DMS53 treated with DMSO at 0.1 percent for 48 hours (cell line): ENCODE measurements around the gene CNTNAP2.

Experiments
- DNase-seq: peaks from one replicate; lab custom pipeline; 2025; ENCODE audit not compliant: unreplicated experiment; lab: John Stamatoyannopoulos, UW

The CNTNAP2 gene

DNA sequence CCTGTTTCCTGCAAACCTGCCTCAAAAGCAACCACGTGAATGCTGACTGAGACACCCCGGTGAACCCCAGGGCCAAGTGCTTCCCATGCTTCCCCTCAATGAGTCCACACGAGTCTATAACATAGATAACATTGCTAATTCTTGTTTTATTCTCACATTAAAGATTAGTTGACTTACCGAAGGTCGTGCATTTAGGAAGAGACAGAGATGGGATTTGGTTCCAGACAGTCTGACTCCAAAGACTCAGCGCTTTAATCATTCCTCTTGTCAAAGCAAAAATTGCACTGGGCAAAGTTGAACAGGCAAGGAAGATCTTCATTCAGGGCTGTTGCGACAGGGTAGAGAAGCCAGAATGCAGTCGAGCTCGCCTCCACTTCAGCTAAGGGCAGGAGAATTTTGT, 2038.4 kb downstream of the CNTNAP2 start:
- DNase-seq: no peak

- DNase-seq: no peak
Observed at GRCh38 chr7:148155826-148156225, 2039.2 kb downstream of the CNTNAP2 start.

- DNase-seq: no peak
Observed at GRCh38 chr7:148156233-148156632, 2039.6 kb downstream of the CNTNAP2 start.

- DNase-seq: no peak
Observed at GRCh38 chr7:148159331-148159730, 2042.7 kb downstream of the CNTNAP2 start.

- DNase-seq: no peak
Observed at GRCh38 chr7:148161776-148162175, 2045.2 kb downstream of the CNTNAP2 start.

GRCh38 chr7:148162808-148163207, 2046.2 kb downstream of the CNTNAP2 start:
- no peak for DNase-seq

GRCh38 chr7:148163246-148163645, 2046.6 kb downstream of the CNTNAP2 start:
- no peak for DNase-seq

DNA sequence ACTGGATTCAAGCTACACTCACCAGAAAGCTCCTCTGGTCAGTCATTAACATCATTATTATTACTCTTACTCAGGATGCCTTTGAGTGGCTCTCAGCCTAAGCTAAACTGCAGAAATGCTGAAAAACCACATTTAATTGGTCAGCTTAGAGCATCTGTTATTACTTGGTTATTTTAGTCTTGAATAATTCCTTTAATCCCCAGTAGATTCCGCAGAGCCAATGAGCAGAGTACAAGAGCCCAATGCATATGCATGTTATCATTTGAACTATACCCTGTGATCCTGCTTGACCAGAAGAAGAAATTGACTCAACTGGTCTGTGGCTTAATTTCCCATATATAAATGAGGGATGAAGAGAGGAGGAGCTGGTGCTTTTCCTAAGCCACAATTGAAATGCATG, 2056.3 kb downstream of the CNTNAP2 start:
- no peak for DNase-seq

DNA sequence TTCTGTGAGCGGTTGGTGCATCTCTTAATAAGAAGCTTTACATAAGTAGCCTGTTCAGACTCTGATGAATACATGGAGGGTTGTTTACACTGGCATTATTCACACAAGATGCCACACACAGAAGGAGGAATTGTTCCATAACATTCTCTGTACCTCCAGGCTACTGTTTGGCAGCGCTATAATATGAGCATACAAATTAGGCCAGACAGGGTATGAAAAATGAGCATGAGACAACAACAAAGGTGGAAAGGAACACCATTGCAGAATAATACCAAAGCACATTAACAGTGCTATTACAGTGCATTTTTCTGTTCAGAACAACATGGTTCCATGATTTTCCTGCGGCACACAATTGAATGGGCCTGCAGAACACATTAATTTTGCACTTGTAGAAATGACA, 2056.8 kb downstream of the CNTNAP2 start:
- DNase-seq: no peak

DNA sequence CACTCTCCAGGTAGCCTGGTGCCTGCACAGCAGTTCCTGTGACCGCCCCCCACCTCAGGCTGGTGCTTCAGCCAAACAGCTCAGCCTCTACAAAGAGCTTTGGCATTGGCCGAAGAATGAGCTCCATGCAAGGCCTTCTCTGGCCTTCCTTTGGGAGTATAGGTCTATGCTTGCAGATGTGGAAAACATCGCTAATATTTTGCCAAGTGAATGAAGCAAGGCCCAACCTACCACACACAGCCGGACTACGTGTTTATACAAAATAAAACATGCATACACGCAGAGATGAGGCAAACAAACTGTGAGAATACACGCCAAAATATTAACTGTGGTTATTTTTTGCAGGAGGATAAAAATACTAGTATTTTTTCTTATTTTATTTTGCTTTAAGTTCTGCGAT, 2057.8 kb downstream of the CNTNAP2 start:
- no peak for DNase-seq

GRCh38 chr7:148175512-148175911, 2058.9 kb downstream of the CNTNAP2 start:
- DNase-seq: no peak

- DNase-seq: no peak
Observed at GRCh38 chr7:148177972-148178371, 2061.4 kb downstream of the CNTNAP2 start.

DNA sequence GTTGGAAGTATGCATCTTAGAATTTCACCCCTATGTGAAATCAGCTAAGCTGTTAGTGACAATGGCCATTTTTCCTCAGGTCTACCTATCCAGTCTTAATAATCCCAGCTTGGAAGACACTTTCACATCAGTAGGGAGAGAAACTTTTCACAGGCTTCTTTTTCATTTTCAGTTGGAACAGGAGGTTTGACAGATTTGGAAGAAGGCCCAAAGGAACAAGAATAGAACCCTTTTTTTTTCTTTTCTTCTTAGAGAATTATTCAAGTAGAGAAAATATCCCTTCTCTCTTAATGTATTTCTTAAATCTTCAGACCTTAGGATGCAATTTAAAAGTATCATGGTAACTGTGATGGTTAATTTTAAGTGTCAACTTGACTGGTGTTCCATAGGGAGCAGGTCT, 2063.5 kb downstream of the CNTNAP2 start:
- DNase-seq: no peak

DNA sequence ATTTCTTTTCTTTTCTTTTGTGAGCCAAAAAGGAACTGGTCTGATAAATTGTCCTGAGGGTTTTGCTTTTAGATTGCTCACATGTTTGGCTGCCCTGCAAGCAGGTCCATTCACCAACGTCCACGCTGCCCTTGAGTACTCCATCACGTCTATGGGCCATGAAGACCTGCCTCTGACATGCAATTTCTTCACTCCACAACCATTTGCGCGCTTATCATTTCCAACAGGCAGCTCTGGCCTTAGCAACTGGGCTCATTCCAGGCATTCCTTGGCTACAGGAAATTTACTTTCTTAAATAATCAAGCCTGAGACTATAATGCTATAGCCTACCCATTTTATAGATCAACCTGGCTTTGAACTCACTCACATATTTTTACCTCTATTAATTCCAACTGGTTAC, 2065.7 kb downstream of the CNTNAP2 start:
- DNase-seq: no peak

DNA sequence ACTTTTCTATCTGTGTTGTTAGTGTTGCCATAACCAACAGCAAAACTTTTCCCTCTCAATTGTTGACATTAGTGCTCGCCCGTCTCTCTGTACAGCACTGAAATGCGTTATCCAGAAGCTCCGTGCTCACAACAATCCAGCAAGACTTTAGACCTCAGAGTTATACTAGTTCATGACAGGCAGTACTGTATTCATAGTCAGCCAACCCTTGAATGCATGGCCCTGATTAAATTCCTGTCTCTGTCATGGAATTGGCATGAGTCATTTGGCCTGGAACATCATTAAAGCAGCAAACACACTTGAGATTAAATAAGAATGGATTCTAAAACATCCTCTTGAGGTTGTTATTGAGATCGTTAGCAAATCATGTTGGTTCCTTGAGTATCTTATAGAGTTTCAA, 2068.4 kb downstream of the CNTNAP2 start:
- DNase-seq: no peak

DNA sequence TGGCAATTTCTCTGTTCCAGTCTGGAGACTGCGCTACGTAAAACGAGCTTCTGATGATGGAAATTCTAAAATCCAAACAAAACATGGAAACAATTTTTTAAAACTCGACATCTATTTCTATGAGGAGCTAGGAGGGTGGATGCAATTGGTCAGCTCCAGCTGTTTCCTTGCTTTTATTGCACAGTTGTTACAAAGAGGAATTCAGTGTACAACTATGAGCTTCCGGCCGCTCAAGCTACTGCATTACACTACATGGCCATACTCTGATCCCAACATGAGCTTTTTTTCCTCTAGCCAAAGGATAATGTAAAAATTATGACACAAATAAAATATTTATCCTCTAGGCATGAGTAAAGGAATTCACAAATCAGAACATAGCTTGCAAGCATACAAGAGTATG, 2070.9 kb downstream of the CNTNAP2 start:
- no peak for DNase-seq

GRCh38 chr7:148191391-148192065, 2074.9 kb downstream of the CNTNAP2 start:
- DNase-seq: peak; percentile 80

GRCh38 chr7:148192491-148192890, 2075.9 kb downstream of the CNTNAP2 start:
- DNase-seq: no peak

DNA sequence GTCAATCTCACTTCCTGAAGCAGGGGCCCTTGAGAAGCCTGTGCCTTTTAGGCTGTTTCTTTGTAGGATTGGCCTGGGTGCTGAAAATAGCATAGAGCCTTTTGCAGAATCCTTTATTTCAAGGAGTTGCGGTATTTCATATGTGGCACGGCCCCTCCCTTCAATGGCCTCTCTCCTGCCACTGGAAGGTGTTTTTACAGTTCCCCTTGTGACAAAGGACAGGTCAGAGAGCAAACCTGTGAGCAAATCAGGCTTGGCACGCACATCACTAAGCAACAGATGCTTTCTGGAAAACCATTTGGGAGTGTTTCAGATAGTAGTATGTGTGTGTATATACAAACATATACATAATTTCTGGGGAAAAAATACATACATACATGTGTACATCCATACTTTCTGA, 2085.4 kb downstream of the CNTNAP2 start:
- no peak for DNase-seq

- peak; percentile 93 for DNase-seq
Observed at GRCh38 chr7:148204639-148205304, 2088.2 kb downstream of the CNTNAP2 start.

DNA sequence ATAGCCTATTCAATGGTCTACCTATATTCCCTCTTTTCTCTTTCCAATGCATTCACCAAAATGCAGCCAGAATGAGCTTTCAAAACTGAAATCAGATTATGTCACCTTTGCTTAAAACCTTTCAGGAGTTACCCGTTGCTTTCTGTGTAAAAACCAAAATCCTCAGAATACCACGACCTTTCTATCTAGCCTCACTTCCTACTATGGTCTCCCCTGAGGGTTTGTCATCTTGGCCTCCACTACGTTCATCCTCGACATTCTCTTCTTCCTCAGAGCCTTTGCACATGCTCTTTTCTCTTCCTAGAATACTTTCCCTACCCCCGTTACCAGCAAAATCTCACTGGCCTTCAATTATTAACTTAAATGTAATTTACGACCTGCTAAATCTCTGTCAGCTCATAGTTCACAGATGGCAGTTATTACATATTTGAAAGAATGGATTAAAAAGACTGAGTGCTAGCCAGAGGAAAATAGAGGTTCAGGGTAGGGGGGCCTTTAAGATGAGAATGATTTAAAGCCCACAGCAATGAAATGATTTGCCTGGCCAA, 2093.1 kb downstream of the CNTNAP2 start:
- no peak for DNase-seq

DNA sequence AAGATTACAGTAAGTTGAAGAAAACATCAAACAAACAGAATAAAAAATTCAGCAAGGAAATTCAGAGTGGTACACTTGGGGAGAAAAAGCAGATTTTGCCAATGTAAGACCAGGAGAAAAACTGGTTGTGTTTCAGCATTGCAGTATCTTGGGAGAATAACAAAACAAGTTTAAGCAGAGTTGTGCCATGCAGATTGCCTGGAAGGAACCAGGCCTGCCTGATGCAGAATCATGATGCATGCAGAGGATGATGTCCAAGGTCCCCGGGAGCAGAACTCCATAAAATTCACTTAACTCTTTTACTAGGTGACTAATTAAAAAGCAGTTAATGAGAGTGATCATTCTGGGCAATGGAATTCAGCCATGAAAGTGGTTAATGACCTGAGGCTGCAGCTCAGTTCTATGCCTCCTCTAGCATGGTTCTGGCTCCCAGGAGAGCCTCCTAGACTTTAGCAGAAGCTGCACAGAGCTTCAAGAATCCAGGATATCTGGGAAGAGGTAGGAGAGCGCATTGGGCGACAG, 2094.3 kb downstream of the CNTNAP2 start:
- DNase-seq: no peak
